ENCODE data around the gene SNAPC4. TPM values are rescaled to one million over a fixed set of nuclear protein-coding genes. Genes with fewer than 3 reads are reported as not detected.
"Not testable (repeated sequence)": the region's sequence is repeated elsewhere in the genome, so short reads cannot be mapped to it uniquely, and the experiment has no call there.

SNAPC4 gene
- total RNA-seq, 1 donor from 2014 or later: 22.9 TPM

GRCh38 chr9:136429075-136429628, 29.2 kb upstream of the SNAPC4 start:
- no peaks in the 10 kb centered on the region for H3K36me3 Mint-ChIP-seq (ENCODE audit: unreplicated experiment)
- H3K9me3 Mint-ChIP-seq (ENCODE audit: unreplicated experiment): no peaks in the 10 kb centered on the region
- H3K4me3 Mint-ChIP-seq (ENCODE audit: unreplicated experiment): no peak overlapping the region
- peak overlapping the region; percentile 84 for H3K27ac Mint-ChIP-seq (ENCODE audit: unreplicated experiment)
- H3K27me3 Mint-ChIP-seq (ENCODE audit: unreplicated experiment): peaks cover 3% of the 10 kb centered on the region
- H3K4me1 Mint-ChIP-seq (ENCODE audit: low read depth, unreplicated experiment): peaks cover 7% of the 10 kb centered on the region
- no peak for TF ChIP-seq CTCF (IDR thresholded peaks at IDR 0.05; ENCODE audit: partially characterized antibody, unreplicated experiment)
- DNase-seq: no peak

GRCh38 chr9:136426787-136427186, 26.8 kb upstream of the SNAPC4 start:
- H3K27me3 Mint-ChIP-seq (ENCODE audit: unreplicated experiment): peaks cover 3% of the 10 kb centered on the region
- H3K27ac Mint-ChIP-seq (ENCODE audit: unreplicated experiment): no peak overlapping the region
- H3K9me3 Mint-ChIP-seq (ENCODE audit: unreplicated experiment): no peaks in the 10 kb centered on the region

GRCh38 chr9:136425367-136425766, 25.4 kb upstream of the SNAPC4 start:
- not testable (repeated sequence) for H3K27ac Mint-ChIP-seq (ENCODE audit: unreplicated experiment); H3K4me1 Mint-ChIP-seq (ENCODE audit: low read depth, unreplicated experiment); H3K4me3 Mint-ChIP-seq (ENCODE audit: unreplicated experiment); DNase-seq; H3K27me3 Mint-ChIP-seq (ENCODE audit: unreplicated experiment); H3K36me3 Mint-ChIP-seq (ENCODE audit: unreplicated experiment); H3K9me3 Mint-ChIP-seq (ENCODE audit: unreplicated experiment)

More at GRCh38 chr9:136426787-136427186, 26.8 kb upstream of the SNAPC4 start:
- no peak for TF ChIP-seq CTCF (IDR thresholded peaks at IDR 0.05; ENCODE audit: partially characterized antibody, unreplicated experiment)
- DNase-seq: no peak
- Mint-ChIP-seq H3K4me3 (ENCODE audit: unreplicated experiment) (no peak overlapping the region), H3K36me3 (ENCODE audit: unreplicated experiment) (no peaks in the 10 kb centered on the region), H3K4me1 (ENCODE audit: low read depth, unreplicated experiment) (peaks cover 7% of the 10 kb centered on the region)

GRCh38 chr9:136424750-136425362, 24.9 kb upstream of the SNAPC4 start:
- no peak overlapping the region for H3K4me3 Mint-ChIP-seq (ENCODE audit: unreplicated experiment)
- H3K27ac Mint-ChIP-seq (ENCODE audit: unreplicated experiment): no peak overlapping the region
- H3K36me3 Mint-ChIP-seq (ENCODE audit: unreplicated experiment): no peaks in the 10 kb centered on the region
- peaks cover 3% of the 10 kb centered on the region for H3K27me3 Mint-ChIP-seq (ENCODE audit: unreplicated experiment)
- no peak for DNase-seq
- no peak for TF ChIP-seq CTCF (IDR thresholded peaks at IDR 0.05; ENCODE audit: partially characterized antibody, unreplicated experiment)
- H3K9me3 Mint-ChIP-seq (ENCODE audit: unreplicated experiment): no peaks in the 10 kb centered on the region
- peaks cover 1% of the 10 kb centered on the region for H3K4me1 Mint-ChIP-seq (ENCODE audit: low read depth, unreplicated experiment)

GRCh38 chr9:136423432-136424146, 23.6 kb upstream of the SNAPC4 start:
- Mint-ChIP-seq H3K36me3 (ENCODE audit: unreplicated experiment) (no peaks in the 10 kb centered on the region), H3K27me3 (ENCODE audit: unreplicated experiment) (no peaks in the 10 kb centered on the region)
- TF ChIP-seq CTCF (IDR thresholded peaks at IDR 0.05; ENCODE audit: partially characterized antibody, unreplicated experiment): no peak

More at GRCh38 chr9:136423432-136424146, 23.6 kb upstream of the SNAPC4 start:
- no peaks in the 10 kb centered on the region for H3K4me1 Mint-ChIP-seq (ENCODE audit: low read depth, unreplicated experiment)
- H3K27ac Mint-ChIP-seq (ENCODE audit: unreplicated experiment): no peak overlapping the region
- no peak overlapping the region for H3K4me3 Mint-ChIP-seq (ENCODE audit: unreplicated experiment)
- no peaks in the 10 kb centered on the region for H3K9me3 Mint-ChIP-seq (ENCODE audit: unreplicated experiment)
- DNase-seq: no peak

Data from glutamatergic neuron (in vitro differentiated cells).